ENCODE data around the gene PLVAP.
"Not testable (repeated sequence)": the region's sequence is repeated elsewhere in the genome, so short reads cannot be mapped to it uniquely, and the experiment has no call there.

Gene PLVAP

DNA sequence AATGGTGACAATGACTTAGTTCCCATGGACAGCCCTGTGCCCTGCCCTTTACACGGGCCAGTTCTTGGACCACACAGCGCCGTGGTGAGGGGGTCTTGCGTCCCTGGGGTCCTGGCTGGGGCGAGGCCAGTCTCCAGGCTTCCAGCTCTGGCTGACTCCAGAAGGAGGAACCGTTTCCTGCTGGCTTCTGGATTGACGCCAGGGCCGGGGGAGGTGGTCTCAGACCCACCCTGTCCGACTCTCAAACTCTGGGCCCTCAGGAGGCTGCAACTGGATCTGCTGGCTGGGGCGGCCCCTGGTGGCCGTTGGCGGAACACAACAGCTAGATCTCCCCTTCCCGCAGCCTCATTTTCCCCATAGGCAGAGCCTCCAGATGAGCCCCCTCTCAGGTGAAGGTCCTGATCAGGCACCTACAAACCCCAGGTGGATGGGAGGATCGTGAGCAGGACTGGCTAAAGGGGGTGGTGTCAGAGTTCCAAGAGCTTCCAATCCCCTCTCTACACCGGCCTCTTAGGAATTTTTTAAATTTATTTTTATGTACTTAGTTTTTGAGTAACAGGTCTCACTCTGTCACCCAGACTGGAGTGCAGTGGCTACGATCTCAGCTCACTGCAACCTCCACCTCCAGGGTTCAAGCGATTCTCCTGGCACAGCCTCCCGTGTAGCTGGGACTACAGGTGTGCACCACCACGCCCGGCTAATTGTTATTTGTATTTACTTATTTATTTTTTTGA is 8.9 kb upstream of the PLVAP start:
- no peaks in the 10 kb centered on the region for H3K9me3 Mint-ChIP-seq
- no peak overlapping the region for H3K4me3 Mint-ChIP-seq
- H3K36me3 Mint-ChIP-seq, result no peaks in the 10 kb centered on the region
- no peak overlapping the region for H3K27ac Mint-ChIP-seq
- H3K27me3 Mint-ChIP-seq, result no peaks in the 10 kb centered on the region
- peaks cover 9% of the 10 kb centered on the region for H3K4me1 Mint-ChIP-seq

DNA sequence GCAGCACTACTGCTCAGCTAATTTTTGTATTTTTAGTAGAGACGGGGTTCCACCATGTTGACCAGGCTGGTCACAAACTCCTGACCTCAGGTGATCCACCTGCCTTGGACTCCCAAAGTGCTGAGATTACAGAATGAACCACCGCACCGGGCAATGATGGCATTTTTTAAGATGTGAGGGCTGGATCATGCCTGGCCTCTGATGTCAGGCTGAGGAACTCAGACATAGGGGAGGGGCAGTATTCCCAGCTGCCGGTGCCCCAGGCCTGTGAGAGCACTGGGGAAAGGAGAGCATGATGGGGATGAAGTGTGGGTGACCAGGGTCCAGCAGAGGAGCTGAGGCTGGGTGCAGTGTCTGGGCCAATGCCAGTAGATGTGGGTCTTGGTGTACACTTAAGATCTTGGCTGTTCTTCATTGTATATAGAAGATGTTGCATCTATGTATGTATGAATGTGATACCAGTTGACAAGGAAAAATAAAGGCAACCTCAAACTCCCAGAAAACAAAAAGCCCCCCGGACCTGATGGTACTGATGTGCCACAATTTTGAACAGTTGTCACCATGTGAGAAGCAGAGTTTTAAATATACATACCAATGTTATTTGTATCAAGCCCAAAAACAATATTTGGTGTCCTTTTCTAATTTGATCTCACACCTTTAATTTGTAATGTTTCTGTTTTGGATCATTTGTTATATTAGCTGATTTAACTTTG is 3.4 kb upstream of the PLVAP start:
- Mint-ChIP-seq H3K4me3 (no peak overlapping the region), H3K4me1 (peaks cover 5% of the 10 kb centered on the region), H3K36me3 (no peaks in the 10 kb centered on the region), H3K27me3 (peaks cover 2% of the 10 kb centered on the region), H3K27ac (no peak overlapping the region), H3K9me3 (no peaks in the 10 kb centered on the region)

DNA sequence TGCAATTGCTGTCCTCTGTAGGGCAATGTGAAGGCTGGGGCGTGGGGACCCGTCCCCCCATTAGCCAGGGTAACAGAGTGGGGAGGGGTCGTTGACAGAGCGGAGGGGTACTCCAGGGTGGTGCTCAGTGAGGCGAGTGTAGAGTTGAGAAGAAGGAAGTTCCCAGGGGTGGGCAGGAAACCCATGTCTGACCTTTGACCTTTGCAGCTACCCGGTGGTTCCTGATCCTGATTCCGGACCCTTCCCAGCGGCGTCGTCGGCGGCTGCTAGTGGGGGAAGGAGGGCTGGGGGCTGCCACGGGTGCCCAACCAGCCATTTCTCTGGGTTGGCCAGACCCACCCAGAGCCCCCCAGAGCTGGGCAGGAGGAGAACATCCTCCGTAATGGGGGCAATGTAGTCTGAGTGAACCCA is 2.1 kb upstream of the PLVAP start:
- H3K36me3 Mint-ChIP-seq, result no peaks in the 10 kb centered on the region
- H3K9me3 Mint-ChIP-seq, result no peaks in the 10 kb centered on the region
- no peak overlapping the region for H3K4me3 Mint-ChIP-seq
- H3K27me3 Mint-ChIP-seq, result peaks cover 2% of the 10 kb centered on the region
- H3K4me1 Mint-ChIP-seq, result peaks cover 5% of the 10 kb centered on the region
- no peak overlapping the region for H3K27ac Mint-ChIP-seq

DNA sequence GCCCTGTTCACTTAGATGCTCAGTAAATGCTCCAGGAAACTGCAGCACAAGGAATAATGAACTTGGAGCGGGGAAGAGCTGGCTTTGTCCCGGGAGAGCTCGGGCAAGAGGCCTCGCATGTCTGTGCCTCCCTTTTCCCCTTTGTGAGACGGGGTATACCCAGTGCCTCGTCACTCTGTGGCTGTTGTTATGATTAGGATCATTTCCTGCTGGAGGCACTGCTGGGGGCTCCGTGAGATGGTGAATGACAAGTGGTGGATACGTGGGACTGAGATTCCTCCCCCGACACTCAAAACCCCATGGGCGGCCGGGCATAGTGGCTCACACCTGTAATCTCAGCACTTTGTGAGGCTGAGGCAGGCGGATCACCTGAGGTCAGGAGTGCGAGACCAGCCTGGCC is 1.1 kb upstream of the PLVAP start:
- H3K27ac Mint-ChIP-seq, result no peak overlapping the region
- H3K9me3 Mint-ChIP-seq, result no peaks in the 10 kb centered on the region
- H3K4me1 Mint-ChIP-seq, result peaks cover 5% of the 10 kb centered on the region
- no peak overlapping the region for H3K4me3 Mint-ChIP-seq
- H3K27me3 Mint-ChIP-seq, result peaks cover 2% of the 10 kb centered on the region
- H3K36me3 Mint-ChIP-seq, result no peaks in the 10 kb centered on the region

DNA sequence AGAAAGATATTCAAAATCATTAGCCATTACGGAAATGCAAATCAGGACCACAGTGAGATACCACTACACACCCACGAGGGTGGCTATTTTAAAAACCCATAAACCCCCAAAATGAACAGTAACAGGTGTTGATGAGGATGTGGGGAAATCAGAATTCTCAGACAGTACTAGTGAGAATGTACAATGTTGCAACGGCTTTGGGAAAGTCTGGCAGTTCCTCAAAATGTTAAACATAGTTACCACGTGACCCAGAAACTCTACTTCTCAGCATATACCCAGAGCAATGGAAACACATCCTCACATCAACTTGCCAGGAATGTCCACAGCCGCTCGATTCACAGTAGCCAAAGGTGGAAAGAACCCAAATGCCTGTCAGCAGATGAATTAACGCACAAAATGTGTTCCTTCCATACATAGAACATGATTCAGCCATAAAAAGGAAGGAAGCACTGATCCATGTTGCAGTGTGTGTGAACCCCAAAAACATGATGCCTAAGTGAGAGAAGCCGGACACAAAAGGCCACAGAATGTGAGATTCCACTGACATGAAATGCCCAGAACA is 7.0 kb downstream of the PLVAP start:
- Mint-ChIP-seq H3K4me3 (no peak overlapping the region), H3K27me3 (no peaks in the 10 kb centered on the region), H3K27ac (no peak overlapping the region), H3K4me1 (no peaks in the 10 kb centered on the region), H3K36me3 (no peaks in the 10 kb centered on the region), H3K9me3 (no peaks in the 10 kb centered on the region)

DNA sequence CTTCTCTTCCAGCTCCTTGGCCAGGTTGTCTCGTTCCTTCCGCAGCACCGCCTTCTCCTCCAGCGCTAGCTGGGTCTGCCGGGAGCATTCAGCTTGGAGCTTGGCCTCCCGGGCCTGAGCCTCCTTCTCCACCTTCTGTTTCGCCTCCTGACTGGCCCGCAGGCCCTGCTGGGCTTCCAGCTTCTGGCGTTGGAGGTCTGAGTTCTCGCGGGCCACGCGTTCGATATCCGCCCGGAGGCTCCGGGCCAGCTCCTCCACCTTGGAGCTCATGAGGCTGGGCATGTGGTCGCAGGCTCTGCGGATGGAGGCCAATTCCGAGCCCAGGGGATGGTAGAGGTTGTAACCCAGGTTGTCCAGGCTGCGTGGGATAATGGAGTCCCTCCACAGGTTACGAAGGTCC is 11.8 kb downstream of the PLVAP start:
- Mint-ChIP-seq H3K36me3 (no peaks in the 10 kb centered on the region), H3K4me1 (no peaks in the 10 kb centered on the region), H3K9me3 (no peaks in the 10 kb centered on the region), H3K27me3 (no peaks in the 10 kb centered on the region), H3K27ac (no peak overlapping the region), H3K4me3 (no peak overlapping the region)

DNA sequence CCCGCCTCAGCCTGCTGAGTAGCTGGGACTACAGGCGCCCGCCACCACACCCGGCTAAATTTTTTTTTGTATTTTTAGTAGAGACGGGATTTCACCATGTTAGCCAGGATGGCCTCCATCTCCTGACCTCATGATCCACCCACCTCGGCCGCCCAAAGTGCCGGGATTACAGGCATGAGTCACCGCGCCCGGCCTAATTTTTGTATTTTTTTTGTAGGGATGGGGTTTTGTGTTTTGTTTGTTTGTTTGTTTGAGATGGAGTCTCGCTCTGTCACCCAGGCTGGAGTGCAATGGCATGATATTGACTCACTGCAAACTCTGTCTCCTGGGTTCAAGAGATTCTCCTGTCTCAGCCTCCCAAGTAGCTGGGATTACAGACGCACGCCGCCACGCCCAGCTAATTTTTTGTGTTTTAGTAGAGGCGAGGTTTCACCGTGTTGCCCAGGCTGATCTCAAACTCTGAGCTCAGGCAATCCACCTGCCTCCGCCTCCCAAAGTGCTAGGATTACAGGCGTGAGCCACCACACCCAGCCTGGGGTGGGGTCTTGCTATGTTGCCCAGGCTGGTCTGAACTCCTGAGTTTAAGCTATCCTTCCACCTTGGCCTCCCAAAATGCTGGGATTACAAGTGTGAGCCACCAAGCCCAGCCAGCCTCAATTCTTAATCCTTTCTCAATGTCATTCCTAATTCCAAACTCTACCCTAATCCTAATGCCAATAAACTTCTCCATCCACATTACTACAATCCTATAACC is 13.1 kb downstream of the PLVAP start:
- H3K36me3 Mint-ChIP-seq, H3K9me3 Mint-ChIP-seq, H3K4me1 Mint-ChIP-seq, H3K27me3 Mint-ChIP-seq, H3K4me3 Mint-ChIP-seq, H3K27ac Mint-ChIP-seq: not testable (repeated sequence)

DNA sequence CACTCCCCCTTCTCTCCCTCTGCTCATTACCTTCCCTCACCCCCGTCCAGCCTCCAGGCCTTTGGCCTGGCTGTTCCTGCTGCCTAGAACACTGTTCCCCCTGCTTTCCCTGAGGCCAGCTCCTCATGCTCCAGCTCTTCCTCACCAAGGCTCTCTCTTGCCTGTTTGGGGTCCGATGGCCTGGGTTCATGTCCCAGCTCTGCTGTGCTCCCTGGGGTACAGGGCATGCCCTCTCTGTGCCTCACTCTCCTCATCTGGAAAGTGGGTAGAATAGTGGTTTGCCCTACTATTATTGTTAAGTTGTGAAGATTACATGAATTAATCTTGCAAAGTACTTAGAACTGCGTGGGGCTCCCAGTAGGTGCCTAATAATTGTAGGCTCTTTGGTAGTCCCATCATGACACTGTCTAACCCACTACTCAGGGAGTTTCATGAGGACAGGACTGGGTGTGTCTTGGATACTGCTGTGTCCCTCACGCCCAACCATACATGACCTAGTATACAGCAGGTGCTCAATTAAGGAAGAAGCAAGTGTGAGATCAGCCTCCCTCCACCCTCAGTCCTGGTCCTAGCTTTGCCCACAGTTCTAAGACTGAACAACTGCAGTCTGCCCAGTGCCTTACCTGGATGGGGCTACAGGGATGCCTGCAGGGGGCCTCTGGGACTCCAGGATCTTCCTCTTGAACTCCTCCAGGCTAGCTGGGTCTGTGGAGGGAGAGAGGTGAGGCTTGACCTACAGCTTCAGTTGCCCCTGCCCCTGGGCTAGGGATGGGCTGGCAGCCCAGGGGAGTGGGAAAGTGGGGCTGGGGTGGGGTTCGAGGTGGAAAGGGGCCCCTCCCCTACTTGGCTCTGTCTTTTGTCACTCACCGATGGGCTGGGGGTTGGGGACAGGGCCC is 17.0 kb downstream of the PLVAP start:
- no peak overlapping the region for H3K27ac Mint-ChIP-seq
- H3K4me3 Mint-ChIP-seq, result no peak overlapping the region
- no peaks in the 10 kb centered on the region for H3K4me1 Mint-ChIP-seq
- H3K9me3 Mint-ChIP-seq, result no peaks in the 10 kb centered on the region
- no peaks in the 10 kb centered on the region for H3K27me3 Mint-ChIP-seq
- H3K36me3 Mint-ChIP-seq, result no peaks in the 10 kb centered on the region

DNA sequence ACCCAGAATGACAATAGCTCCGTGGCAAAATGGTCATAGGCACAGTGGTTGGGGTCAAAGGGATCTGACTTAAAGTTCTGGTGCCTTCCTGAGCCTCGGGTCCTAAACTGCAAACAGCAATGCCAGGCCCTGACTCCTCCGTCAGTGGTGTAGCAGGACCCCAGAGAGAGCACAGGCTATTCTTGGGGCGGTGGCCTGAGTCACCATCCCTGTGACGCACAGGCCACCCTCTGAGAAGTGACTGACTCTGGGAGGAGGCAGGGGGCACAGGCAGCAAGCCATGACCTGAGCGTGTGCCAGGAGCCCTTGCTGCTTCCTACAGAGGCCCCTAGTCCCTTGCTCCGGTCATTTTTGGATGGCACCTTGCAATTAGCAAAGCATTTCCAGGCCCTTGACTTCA is 18.7 kb downstream of the PLVAP start:
- H3K36me3 Mint-ChIP-seq, result no peaks in the 10 kb centered on the region
- H3K27ac Mint-ChIP-seq, result no peak overlapping the region
- H3K4me3 Mint-ChIP-seq, result no peak overlapping the region
- H3K27me3 Mint-ChIP-seq, result peaks cover under 1% of the 10 kb centered on the region
- no peaks in the 10 kb centered on the region for H3K4me1 Mint-ChIP-seq
- no peaks in the 10 kb centered on the region for H3K9me3 Mint-ChIP-seq

DNA sequence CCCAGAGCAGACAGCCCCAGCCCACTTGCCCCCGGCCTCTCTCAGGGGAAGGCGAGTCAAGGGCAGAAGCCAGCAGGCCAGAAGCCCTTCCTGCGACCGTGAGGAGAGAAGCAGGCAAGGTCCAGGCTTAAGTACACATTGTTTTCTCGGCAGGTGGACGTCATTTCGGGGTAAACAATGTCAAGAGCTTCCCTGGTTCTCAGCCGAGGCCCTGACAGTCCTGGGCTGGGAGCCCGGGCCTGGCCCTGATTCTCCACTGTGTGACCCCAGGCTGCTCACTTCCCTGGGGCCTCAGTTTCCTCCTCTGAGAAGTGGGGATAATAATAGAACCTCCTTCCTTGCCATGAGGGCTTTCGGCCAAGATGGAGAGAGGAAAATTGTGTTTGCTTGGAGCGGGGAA is 19.4 kb downstream of the PLVAP start:
- Mint-ChIP-seq H3K4me3 (no peak overlapping the region), H3K27ac (no peak overlapping the region), H3K9me3 (no peaks in the 10 kb centered on the region)

DNA sequence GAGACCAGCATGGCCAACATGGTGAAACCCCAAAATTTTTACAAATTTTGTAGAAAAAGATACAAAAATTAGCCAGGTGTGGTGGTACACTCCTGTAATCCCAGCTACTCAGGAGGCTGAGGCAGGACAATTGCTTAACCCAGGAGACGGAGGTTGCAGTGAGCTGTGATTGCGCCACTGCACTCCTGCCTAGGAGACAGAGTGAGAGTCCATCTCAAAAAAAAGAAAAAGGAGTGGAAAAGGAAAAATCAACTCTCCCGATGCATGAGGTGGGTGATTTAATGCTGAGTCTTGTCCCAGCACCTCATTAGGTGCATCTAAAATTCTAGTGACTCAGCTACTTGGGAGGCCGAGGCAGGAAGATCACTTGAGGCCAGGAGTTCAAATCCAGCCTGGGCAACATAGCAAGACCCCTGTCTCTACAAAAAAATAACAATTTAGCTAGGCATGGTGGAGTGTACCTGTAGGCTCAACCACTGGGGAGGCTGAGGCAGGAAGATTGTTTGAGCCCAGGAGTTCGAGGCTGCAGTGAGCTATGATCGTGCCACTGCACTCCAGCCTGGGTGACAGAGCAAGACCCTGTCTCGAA is 20.0 kb downstream of the PLVAP start:
- no peak overlapping the region for H3K27ac Mint-ChIP-seq
- no peaks in the 10 kb centered on the region for H3K36me3 Mint-ChIP-seq
- H3K9me3 Mint-ChIP-seq, result no peaks in the 10 kb centered on the region
- H3K4me3 Mint-ChIP-seq, result no peak overlapping the region
- peaks cover 1% of the 10 kb centered on the region for H3K27me3 Mint-ChIP-seq
- no peaks in the 10 kb centered on the region for H3K4me1 Mint-ChIP-seq

More for the DNA sequence above, 19.4 kb downstream of the PLVAP start:
- H3K4me1 Mint-ChIP-seq, result no peaks in the 10 kb centered on the region
- H3K36me3 Mint-ChIP-seq, result no peaks in the 10 kb centered on the region
- H3K27me3 Mint-ChIP-seq, result peaks cover 1% of the 10 kb centered on the region

DNA sequence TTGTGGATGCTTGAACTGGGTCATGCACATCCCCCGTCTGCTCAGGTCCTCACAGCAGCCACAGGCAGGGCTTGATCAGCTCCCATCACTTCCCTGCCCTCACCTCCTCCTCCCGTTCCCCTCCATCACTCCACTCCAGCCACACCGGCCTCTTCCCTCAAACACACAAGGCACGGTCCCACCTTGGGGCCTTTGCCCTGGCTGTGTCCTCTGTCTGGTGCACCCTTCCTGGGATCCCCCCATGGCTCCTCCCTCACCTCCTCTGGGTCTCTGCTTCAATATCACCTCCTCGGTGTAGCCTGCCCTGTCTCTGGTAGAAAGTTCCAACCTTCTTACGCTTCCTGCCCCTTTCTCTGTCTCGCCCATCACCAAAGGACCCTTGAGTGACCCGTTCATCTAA is 23.8 kb downstream of the PLVAP start:
- Mint-ChIP-seq H3K4me1 (no peaks in the 10 kb centered on the region), H3K27ac (no peak overlapping the region), H3K9me3 (no peaks in the 10 kb centered on the region), H3K4me3 (no peak overlapping the region), H3K36me3 (no peaks in the 10 kb centered on the region), H3K27me3 (peaks cover 7% of the 10 kb centered on the region)

DNA sequence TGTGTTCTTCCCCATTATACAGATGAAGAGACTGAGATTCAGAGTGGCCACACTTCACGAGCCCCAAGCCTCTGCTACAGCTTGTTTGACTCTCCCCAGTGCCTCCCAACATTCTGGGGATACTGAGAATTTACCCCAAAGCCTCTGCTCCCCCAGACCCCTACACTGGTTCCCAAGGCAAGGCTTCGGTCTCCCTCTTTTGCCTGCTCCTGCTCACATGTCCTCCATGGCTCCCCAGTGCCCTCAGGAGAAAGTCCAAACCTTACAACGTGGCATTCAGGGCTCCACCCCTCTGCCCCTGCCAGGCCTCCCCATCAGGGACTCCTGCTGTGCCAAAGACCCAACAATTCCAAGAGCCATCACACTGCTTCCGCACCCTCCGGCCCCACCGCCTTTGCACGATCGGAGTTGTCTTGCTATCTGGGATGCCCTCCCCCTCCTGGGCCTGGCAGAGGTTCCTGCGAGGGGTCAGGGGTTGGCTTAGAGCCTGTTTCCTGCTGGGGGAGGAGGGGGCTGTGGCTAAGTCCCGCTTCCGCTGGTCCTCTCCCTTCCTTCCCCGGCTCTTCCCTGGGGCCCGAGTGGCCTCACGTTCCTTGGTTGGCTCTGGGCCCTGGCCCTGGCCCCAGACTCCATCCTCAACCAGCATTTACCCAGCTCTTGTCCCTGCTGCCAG is 24.4 kb downstream of the PLVAP start:
- Mint-ChIP-seq H3K27me3 (peaks cover 9% of the 10 kb centered on the region), H3K36me3 (no peaks in the 10 kb centered on the region), H3K9me3 (no peaks in the 10 kb centered on the region), H3K27ac (no peak overlapping the region), H3K4me1 (no peaks in the 10 kb centered on the region), H3K4me3 (no peak overlapping the region)

DNA sequence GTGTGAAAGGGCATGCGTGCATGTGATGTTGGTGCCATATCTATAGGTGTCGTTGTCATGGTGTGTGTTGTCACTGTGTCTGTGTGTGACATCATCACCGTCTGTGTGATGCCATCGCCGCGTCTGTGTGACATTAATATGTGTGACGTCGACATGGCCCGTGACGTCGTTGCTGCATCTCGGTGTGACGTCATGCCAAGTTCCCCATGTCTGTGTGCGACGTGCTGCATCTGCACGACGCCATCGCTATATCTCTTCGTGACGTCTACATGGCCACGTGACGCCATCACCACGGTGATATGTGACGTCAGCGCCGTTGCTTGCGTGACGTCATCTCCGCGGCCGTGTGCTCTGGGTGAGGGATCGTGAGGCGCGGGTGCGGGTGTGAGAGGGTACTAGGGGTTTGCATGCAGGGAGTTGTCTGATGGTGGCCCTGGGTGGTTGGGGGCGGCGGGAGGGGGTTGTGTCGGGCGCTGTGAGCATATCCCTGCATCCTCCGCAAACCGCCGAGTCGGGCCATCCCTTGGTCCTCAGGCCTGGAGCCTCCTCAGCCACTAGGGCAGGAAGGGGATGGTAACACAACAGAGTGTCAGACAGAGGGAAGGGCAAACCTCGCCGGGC is 25.2 kb downstream of the PLVAP start:
- Mint-ChIP-seq H3K4me3 (no peak overlapping the region), H3K27me3 (peaks cover 10% of the 10 kb centered on the region), H3K4me1 (no peaks in the 10 kb centered on the region), H3K9me3 (no peaks in the 10 kb centered on the region), H3K36me3 (no peaks in the 10 kb centered on the region), H3K27ac (no peak overlapping the region)

Data from activated naive CD4-positive, alpha-beta T cell treated with anti-CD3 and anti-CD28 coated beads, Interleukin-2, amount 50 U/mL, for 24 hours (primary cell).